SH-SY5Y (cell line): ENCODE measurements around the gene KRTAP4-12.

Experiments used
- GATA2 ChIP-seq: IDR thresholded peaks from 2 replicates; pipeline ENCODE4 v1.6.1; 2011; ENCODE audit warnings: mild to moderate bottlenecking, low read depth, low read length
- GATA3 ChIP-seq: IDR thresholded peaks from 2 replicates; pipeline ENCODE4 v1.6.1; 2011; ENCODE audit warnings: low read depth, mild to moderate bottlenecking, low read length, moderate library complexity

DNA sequence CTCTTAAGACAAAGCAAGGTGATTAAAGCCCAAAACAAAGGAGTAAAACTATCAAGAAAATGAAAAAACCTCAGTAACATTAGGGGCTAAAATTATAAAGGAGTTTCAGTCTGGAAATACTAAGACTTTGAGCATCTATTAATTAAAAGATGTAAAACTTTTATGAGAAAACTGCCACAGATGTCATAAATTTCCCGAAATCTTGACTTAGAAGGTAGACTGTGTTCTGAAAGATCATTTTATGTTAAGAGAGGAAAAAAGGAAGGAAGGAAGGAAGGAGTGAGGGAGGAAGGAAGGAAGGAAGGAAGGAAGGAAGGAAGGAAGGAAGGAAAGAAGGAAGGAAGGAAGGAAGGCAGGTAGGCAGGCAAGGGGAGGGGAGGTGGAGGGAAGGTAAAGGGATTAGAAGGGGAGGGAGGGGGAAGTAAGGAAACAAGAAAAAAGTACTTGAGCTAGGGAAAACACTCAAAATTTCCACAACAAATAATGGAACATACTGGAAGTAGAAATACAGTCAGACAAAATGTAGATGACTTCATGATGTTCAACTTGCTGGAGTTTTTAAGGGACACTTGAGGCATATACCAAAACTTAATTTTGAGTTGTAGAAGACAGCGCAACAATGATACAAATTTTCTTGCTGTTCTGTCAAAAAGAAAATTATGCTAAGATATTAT, 23.7 kb upstream of the KRTAP4-12 start:
- no peak for TF ChIP-seq GATA3
- TF ChIP-seq GATA2: no peak
